ENCODE data around the gene ADISSP. TPM values are rescaled to one million over a fixed set of nuclear protein-coding genes. Genes with fewer than 3 reads are reported as not detected.

The ADISSP gene
- total and polyA plus RNA-seq, 2 of the 13 experiments (the other 11 are each of a cell fraction or from before 2014, with no cell fraction given): 38.3 to 90.6 TPM

GRCh38 chr20:3781153-3781910 lies 13.8 kb upstream of the ADISSP start, which contains the start of gene SPEF1 (continued):
- TF ChIP-seq NFIB (CRISPR knock-in tag; IDR thresholded peaks at IDR 0.05; ENCODE audit: borderline replicate concordance) (no peak), ZNF781 (CRISPR knock-in tag; IDR thresholded peaks at IDR 0.05; ENCODE audit: borderline replicate concordance, not compliant biosample characterization) (peak; percentile 83), FUBP1 (CRISPR knock-in tag; IDR thresholded peaks at IDR 0.05; ENCODE audit: borderline replicate concordance) (no peak), SMARCC2 (IDR thresholded peaks at IDR 0.05) (no peak), ZNF260 (CRISPR knock-in tag; IDR thresholded peaks at IDR 0.05; ENCODE audit: borderline replicate concordance, low read depth) (no peak), REST (IDR thresholded peaks at IDR 0.05; ENCODE audit: borderline replicate concordance in 1 of 2, low read depth in 1 of 2, low read length in 2 of 2) (no peak), ZNF629 (CRISPR knock-in tag; conservative IDR thresholded peaks at IDR 0.05) (no peak), TBX2 (CRISPR knock-in tag; IDR thresholded peaks at IDR 0.05; ENCODE audit: borderline replicate concordance) (peak; percentile 61; the same call in 1 of the 2 replicates), ZNF800 (CRISPR knock-in tag; IDR thresholded peaks at IDR 0.05) (no peak), ZNF451 (CRISPR knock-in tag; IDR thresholded peaks at IDR 0.05) (peak; percentile 24; the same call in 1 of the 2 replicates), ZNF768 (CRISPR knock-in tag; IDR thresholded peaks at IDR 0.05) (peak; percentile 70; the same call in 1 of the 2 replicates), SRSF1 (optimal IDR thresholded peaks at IDR 0.05; ENCODE audit: low read depth, low read length) (peak; percentile 74), STAG1 (CRISPR knock-in tag; IDR thresholded peaks at IDR 0.05) (peak; percentile 66), ARID2 (CRISPR knock-in tag; IDR thresholded peaks at IDR 0.05; ENCODE audit: borderline replicate concordance) (no peak), HHEX (CRISPR knock-in tag; IDR thresholded peaks at IDR 0.05) (no peak), ZNF333 (CRISPR knock-in tag; IDR thresholded peaks at IDR 0.05; ENCODE audit: borderline replicate concordance) (peak; percentile 59), ZNF34 (CRISPR knock-in tag; IDR thresholded peaks at IDR 0.05; ENCODE audit: borderline replicate concordance) (no peak), MIER3 (CRISPR knock-in tag; IDR thresholded peaks at IDR 0.05; ENCODE audit: borderline replicate concordance) (peak; percentile 59; the same call in 1 of the 2 replicates), KAT7 (CRISPR knock-in tag; IDR thresholded peaks at IDR 0.05; ENCODE audit: borderline replicate concordance) (no peak), ZNF672 (CRISPR knock-in tag; IDR thresholded peaks at IDR 0.05) (no peak)

All from HepG2 (cell line).